WTC11 (cell line): Measurements from ENCODE around the gene GNAS. TPM values are rescaled to one million over a fixed set of nuclear protein-coding genes. Genes with fewer than 3 reads are reported as not detected.

ENCODE experiments used
- ATAC-seq: fragments of 200-7000 bp; cut with Tn5 transposase; 2 replicates; pipeline ENCODE4 v1.10.0; 2021; ENCODE audit warnings: mild to moderate bottlenecking, moderate library complexity
- CTCF ChIA-PET: fragments of 300-600 bp; sonication (Branson Sonifier 250); formaldehyde crosslinking; loops from one replicate; lab custom pipeline; 2021; ENCODE audit warnings: antibody characterized with exemption; lab: Charles Lee
- POLR2A ChIA-PET: fragments of 350-600 bp; sonication (Branson Sonifier 250); formaldehyde crosslinking; loops from one replicate; lab custom pipeline; 2021; ENCODE audit warnings: antibody characterized with exemption; lab: Charles Lee
- DNase-seq: peaks from one replicate; pipeline ENCODE4 v3.0.0; 2021; ENCODE audit warnings: low spot score
- H3K27ac Mint-ChIP-seq: 2 replicates; pipeline ENCODE4 v1.8.0; 2021; ENCODE audit warnings: mixed read lengths
- H3K27me3 Mint-ChIP-seq: 2 replicates; pipeline ENCODE4 v1.8.0; 2021; ENCODE audit warnings: low read depth, mild to moderate bottlenecking, moderate library complexity, mixed read lengths
- H3K36me3 Mint-ChIP-seq: 2 replicates; pipeline ENCODE4 v1.8.0; 2021; ENCODE audit warnings: mixed read lengths
- H3K4me1 Mint-ChIP-seq: 2 replicates; pipeline ENCODE4 v1.8.0; 2022; ENCODE audit warnings: mixed read lengths
- H3K4me3 Mint-ChIP-seq: 2 replicates; pipeline ENCODE4 v1.8.0; 2021; ENCODE audit warnings: mild to moderate bottlenecking, moderate library complexity, mixed read lengths
- H3K9me3 Mint-ChIP-seq: 2 replicates; pipeline ENCODE4 v1.8.0; 2021; ENCODE audit warnings: mixed read lengths
- ATF1 ChIP-seq: sonication (generic); formaldehyde crosslinking; IDR thresholded peaks from 2 replicates; pipeline ENCODE4 v1.8.1; 2023; ENCODE audit warnings: mild to moderate bottlenecking, moderate library complexity, missing genetic modification reagents
- CBFB ChIP-seq: sonication (generic); formaldehyde crosslinking; IDR thresholded peaks from 2 replicates; pipeline ENCODE4 v1.8.1; 2022; ENCODE audit warnings: mild to moderate bottlenecking, low read depth, missing genetic modification reagents
- CREB1 ChIP-seq: sonication (generic); formaldehyde crosslinking; IDR thresholded peaks from 2 replicates; pipeline ENCODE4 v1.8.0; 2023; ENCODE audit warnings: mild to moderate bottlenecking, missing genetic modification reagents
- FOXK1 ChIP-seq: sonication (generic); formaldehyde crosslinking; IDR thresholded peaks from 2 replicates; pipeline ENCODE4 v1.8.0; 2022; ENCODE audit warnings: mild to moderate bottlenecking, moderate library complexity, missing genetic modification reagents
- GRHL2 ChIP-seq: fragments of 250-450 bp; sonication (Bioruptor Pico); IDR thresholded peaks from 2 replicates; pipeline ENCODE4 v1.8.0; 2022; ENCODE audit warnings: mild to moderate bottlenecking, moderate library complexity; ENCODE audit not compliant: insufficient replicate concordance, severe bottlenecking
- HMGA2 ChIP-seq: fragments of 250-450 bp; sonication (Bioruptor Pico); IDR thresholded peaks from 2 replicates; pipeline ENCODE4 v1.4.0; 2021; ENCODE audit warnings: mild to moderate bottlenecking, moderate library complexity
- JAZF1 ChIP-seq: fragments of 250-450 bp; sonication (Bioruptor Pico); IDR thresholded peaks from 2 replicates; pipeline ENCODE4 v1.9.0; 2021; ENCODE audit warnings: moderate library complexity, mild to moderate bottlenecking, inconsistent platforms
- KAT7 ChIP-seq: sonication (generic); formaldehyde crosslinking; IDR thresholded peaks from 2 replicates; pipeline ENCODE4 v1.8.1; 2023; ENCODE audit warnings: missing genetic modification reagents, mild to moderate bottlenecking, borderline replicate concordance
- NFE2L1 ChIP-seq: sonication (generic); formaldehyde crosslinking; IDR thresholded peaks from 2 replicates; pipeline ENCODE4 v1.8.1; 2023; ENCODE audit warnings: missing genetic modification reagents
- NFYB ChIP-seq: sonication (generic); formaldehyde crosslinking; conservative IDR thresholded peaks from 2 replicates; pipeline ENCODE4 v1.8.0; 2022; ENCODE audit warnings: low read depth, missing genetic modification reagents
- RORB ChIP-seq: fragments of 250-450 bp; sonication (Bioruptor Pico); IDR thresholded peaks from 2 replicates; pipeline ENCODE4 v1.9.0; 2021; ENCODE audit warnings: mild to moderate bottlenecking
- SOX15 ChIP-seq: fragments of 250-450 bp; sonication (Bioruptor Pico); IDR thresholded peaks from 2 replicates; pipeline ENCODE4 v1.9.0; 2021; ENCODE audit warnings: mild to moderate bottlenecking
- ZNF232 ChIP-seq: sonication (generic); formaldehyde crosslinking; IDR thresholded peaks from 2 replicates; pipeline ENCODE4 v1.8.0; 2022; ENCODE audit warnings: mild to moderate bottlenecking, missing genetic modification reagents
- ZNF396 ChIP-seq: fragments of 250-450 bp; sonication (Bioruptor Pico); IDR thresholded peaks from 2 replicates; pipeline ENCODE4 v1.8.0; 2021; ENCODE audit warnings: mild to moderate bottlenecking, moderate library complexity, borderline replicate concordance
- total RNA-seq: library from RNA; stranded (reverse); gene quantifications from 3 replicates; pipeline ENCODE4 v1.2.3, GENCODE V29; 2021
- TF ChIP-seq, protein P1 (sequence below): sonication (generic); formaldehyde crosslinking; IDR thresholded peaks from 2 replicates; pipeline ENCODE4 v1.8.0; 2022; ENCODE audit warnings: mild to moderate bottlenecking, missing genetic modification reagents
- TF ChIP-seq, protein P2 (sequence below): sonication (generic); formaldehyde crosslinking; IDR thresholded peaks from 2 replicates; pipeline ENCODE4 v1.8.1; 2023; ENCODE audit warnings: mild to moderate bottlenecking, moderate library complexity, missing genetic modification reagents
- TF ChIP-seq, protein P3 (sequence below): fragments of 250-450 bp; sonication (Bioruptor Pico); IDR thresholded peaks from 2 replicates; pipeline ENCODE4 v1.9.0; 2021; ENCODE audit warnings: mild to moderate bottlenecking, borderline replicate concordance
- TF ChIP-seq, protein P4 (sequence below): sonication (generic); formaldehyde crosslinking; IDR thresholded peaks from 2 replicates; pipeline ENCODE4 v1.8.1; 2023; ENCODE audit warnings: mild to moderate bottlenecking, missing genetic modification reagents

GNAS gene
- total RNA-seq, 1 experiment from 2014 or later, result 868 TPM

DNA sequence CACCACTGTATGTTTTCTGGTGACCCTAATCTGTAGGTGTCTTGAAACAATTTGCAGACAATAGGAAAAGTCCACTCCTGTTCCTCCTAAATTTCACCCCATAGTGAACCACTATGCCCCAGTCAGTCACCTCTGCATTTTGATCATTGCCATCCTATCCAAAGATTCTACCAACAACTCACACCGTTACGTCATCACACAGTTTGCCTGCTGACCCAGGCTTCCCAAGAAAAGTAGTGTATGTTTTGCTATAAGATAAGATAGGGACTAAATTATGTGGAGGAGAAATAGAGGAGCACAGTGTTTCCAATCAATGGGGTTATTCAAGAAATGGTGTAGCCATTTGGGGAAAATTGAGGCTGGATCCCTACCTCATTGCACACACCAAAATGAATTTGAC is 58.8 kb downstream of the GNAS start:
- peaks cover 49% of the 10 kb centered on the region for H3K36me3 Mint-ChIP-seq
- CTCF ChIA-PET, result no interaction called here

DNA sequence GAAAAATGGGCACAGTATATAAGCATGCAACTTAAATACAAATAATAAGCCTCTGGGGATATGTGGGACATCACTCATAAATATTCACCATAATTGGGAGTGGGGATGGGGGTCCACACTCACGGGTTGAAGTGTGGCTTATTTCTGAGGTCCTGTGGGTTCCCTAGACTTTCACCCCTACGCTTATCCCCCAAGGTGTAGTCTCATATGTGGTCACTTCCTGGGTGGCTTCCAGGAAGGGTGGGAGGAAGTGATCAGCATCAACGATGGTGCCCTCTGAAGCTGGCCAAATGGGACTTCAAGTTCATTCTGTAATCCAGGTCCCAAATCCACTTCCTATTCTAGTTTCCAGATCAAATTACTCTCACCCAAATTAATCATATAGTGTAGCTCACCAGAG is 59.5 kb downstream of the GNAS start:
- Mint-ChIP-seq H3K27ac (no peak overlapping the region), H3K27me3 (no peaks in the 10 kb centered on the region), H3K9me3 (peaks cover 5% of the 10 kb centered on the region), H3K4me1 (no peaks in the 10 kb centered on the region), H3K36me3 (peaks cover 45% of the 10 kb centered on the region), H3K4me3 (no peak overlapping the region)
- no peak for ATAC-seq
- no peak for TF ChIP-seq JAZF1 (CRISPR knock-in tag)
- no peak for TF ChIP-seq CBFB (CRISPR knock-in tag)
- TF ChIP-seq NFE2L1 (CRISPR knock-in tag), result no peak
- TF ChIP-seq ZNF396, result no peak
- TF ChIP-seq HMGA2 (CRISPR knock-in tag), result no peak
- DNase-seq, result no peak
- POLR2A ChIA-PET, result no interaction called here
- CTCF ChIA-PET, result interaction anchor here (0.6 kb wide), 1 partner anchor 49 kb away, joined by 4 read pairs; no protein-coding TSS in a partner anchor

More for the DNA sequence above, 58.8 kb downstream of the GNAS start:
- POLR2A ChIA-PET, result no interaction called here
- no peak for ATAC-seq
- no peak for TF ChIP-seq FOXK1 (CRISPR knock-in tag)
- TF ChIP-seq NFYB (CRISPR knock-in tag), result no peak
- no peak for TF ChIP-seq HMGA2 (CRISPR knock-in tag)
- TF ChIP-seq RORB, result no peak
- TF ChIP-seq KAT7 (CRISPR knock-in tag), result no peak
- no peak for TF ChIP-seq ZNF396
- no peak for TF ChIP-seq ZNF232 (CRISPR knock-in tag)
- TF ChIP-seq SOX15 (CRISPR knock-in tag), result no peak
- TF ChIP-seq ATF1, result no peak
- TF ChIP-seq, protein P1, sequence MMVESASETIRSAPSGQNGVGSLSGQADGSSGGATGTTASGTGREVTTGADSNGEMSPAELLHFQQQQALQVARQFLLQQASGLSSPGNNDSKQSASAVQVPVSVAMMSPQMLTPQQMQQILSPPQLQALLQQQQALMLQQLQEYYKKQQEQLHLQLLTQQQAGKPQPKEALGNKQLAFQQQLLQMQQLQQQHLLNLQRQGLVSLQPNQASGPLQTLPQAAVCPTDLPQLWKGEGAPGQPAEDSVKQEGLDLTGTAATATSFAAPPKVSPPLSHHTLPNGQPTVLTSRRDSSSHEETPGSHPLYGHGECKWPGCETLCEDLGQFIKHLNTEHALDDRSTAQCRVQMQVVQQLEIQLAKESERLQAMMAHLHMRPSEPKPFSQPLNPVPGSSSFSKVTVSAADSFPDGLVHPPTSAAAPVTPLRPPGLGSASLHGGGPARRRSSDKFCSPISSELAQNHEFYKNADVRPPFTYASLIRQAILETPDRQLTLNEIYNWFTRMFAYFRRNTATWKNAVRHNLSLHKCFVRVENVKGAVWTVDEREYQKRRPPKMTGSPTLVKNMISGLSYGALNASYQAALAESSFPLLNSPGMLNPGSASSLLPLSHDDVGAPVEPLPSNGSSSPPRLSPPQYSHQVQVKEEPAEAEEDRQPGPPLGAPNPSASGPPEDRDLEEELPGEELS (CRISPR knock-in tag), result no peak
- TF ChIP-seq, protein P2, sequence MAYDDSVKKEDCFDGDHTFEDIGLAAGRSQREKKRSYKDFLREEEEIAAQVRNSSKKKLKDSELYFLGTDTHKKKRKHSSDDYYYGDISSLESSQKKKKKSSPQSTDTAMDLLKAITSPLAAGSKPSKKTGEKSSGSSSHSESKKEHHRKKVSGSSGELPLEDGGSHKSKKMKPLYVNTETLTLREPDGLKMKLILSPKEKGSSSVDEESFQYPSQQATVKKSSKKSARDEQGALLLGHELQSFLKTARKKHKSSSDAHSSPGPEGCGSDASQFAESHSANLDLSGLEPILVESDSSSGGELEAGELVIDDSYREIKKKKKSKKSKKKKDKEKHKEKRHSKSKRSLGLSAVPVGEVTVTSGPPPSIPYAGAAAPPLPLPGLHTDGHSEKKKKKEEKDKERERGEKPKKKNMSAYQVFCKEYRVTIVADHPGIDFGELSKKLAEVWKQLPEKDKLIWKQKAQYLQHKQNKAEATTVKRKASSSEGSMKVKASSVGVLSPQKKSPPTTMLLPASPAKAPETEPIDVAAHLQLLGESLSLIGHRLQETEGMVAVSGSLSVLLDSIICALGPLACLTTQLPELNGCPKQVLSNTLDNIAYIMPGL, result no peak
- TF ChIP-seq, protein P3, sequence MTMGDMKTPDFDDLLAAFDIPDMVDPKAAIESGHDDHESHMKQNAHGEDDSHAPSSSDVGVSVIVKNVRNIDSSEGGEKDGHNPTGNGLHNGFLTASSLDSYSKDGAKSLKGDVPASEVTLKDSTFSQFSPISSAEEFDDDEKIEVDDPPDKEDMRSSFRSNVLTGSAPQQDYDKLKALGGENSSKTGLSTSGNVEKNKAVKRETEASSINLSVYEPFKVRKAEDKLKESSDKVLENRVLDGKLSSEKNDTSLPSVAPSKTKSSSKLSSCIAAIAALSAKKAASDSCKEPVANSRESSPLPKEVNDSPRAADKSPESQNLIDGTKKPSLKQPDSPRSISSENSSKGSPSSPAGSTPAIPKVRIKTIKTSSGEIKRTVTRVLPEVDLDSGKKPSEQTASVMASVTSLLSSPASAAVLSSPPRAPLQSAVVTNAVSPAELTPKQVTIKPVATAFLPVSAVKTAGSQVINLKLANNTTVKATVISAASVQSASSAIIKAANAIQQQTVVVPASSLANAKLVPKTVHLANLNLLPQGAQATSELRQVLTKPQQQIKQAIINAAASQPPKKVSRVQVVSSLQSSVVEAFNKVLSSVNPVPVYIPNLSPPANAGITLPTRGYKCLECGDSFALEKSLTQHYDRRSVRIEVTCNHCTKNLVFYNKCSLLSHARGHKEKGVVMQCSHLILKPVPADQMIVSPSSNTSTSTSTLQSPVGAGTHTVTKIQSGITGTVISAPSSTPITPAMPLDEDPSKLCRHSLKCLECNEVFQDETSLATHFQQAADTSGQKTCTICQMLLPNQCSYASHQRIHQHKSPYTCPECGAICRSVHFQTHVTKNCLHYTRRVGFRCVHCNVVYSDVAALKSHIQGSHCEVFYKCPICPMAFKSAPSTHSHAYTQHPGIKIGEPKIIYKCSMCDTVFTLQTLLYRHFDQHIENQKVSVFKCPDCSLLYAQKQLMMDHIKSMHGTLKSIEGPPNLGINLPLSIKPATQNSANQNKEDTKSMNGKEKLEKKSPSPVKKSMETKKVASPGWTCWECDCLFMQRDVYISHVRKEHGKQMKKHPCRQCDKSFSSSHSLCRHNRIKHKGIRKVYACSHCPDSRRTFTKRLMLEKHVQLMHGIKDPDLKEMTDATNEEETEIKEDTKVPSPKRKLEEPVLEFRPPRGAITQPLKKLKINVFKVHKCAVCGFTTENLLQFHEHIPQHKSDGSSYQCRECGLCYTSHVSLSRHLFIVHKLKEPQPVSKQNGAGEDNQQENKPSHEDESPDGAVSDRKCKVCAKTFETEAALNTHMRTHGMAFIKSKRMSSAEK (CRISPR knock-in tag), result no peak
- TF ChIP-seq, protein P4, sequence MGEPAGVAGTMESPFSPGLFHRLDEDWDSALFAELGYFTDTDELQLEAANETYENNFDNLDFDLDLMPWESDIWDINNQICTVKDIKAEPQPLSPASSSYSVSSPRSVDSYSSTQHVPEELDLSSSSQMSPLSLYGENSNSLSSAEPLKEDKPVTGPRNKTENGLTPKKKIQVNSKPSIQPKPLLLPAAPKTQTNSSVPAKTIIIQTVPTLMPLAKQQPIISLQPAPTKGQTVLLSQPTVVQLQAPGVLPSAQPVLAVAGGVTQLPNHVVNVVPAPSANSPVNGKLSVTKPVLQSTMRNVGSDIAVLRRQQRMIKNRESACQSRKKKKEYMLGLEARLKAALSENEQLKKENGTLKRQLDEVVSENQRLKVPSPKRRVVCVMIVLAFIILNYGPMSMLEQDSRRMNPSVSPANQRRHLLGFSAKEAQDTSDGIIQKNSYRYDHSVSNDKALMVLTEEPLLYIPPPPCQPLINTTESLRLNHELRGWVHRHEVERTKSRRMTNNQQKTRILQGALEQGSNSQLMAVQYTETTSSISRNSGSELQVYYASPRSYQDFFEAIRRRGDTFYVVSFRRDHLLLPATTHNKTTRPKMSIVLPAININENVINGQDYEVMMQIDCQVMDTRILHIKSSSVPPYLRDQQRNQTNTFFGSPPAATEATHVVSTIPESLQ (CRISPR knock-in tag), result no peak
- TF ChIP-seq CREB1 (CRISPR knock-in tag), result no peak
- TF ChIP-seq GRHL2 (CRISPR knock-in tag), result no peak
- TF ChIP-seq, all 79 proteins: peak for 0
- peaks cover 3% of the 10 kb centered on the region for H3K9me3 Mint-ChIP-seq
- H3K4me1 Mint-ChIP-seq, result no peaks in the 10 kb centered on the region
- H3K4me3 Mint-ChIP-seq, result no peak overlapping the region
- no peaks in the 10 kb centered on the region for H3K27me3 Mint-ChIP-seq
- H3K27ac Mint-ChIP-seq, result no peak overlapping the region
- DNase-seq, result no peak
